Suppressor macrophage treated with lipopolysaccharide for 1 hour (primary cell): ENCODE results near the gene FABP3.
A peak's percentile ranks its signal among the peaks of the same experiment; 100 is the strongest.

Source experiments
- DNase-seq, 3 donors: peaks; one replicate each; pipeline ENCODE4 v3.0.0-alpha.2; 2020 to 2022

The FABP3 gene

DNA sequence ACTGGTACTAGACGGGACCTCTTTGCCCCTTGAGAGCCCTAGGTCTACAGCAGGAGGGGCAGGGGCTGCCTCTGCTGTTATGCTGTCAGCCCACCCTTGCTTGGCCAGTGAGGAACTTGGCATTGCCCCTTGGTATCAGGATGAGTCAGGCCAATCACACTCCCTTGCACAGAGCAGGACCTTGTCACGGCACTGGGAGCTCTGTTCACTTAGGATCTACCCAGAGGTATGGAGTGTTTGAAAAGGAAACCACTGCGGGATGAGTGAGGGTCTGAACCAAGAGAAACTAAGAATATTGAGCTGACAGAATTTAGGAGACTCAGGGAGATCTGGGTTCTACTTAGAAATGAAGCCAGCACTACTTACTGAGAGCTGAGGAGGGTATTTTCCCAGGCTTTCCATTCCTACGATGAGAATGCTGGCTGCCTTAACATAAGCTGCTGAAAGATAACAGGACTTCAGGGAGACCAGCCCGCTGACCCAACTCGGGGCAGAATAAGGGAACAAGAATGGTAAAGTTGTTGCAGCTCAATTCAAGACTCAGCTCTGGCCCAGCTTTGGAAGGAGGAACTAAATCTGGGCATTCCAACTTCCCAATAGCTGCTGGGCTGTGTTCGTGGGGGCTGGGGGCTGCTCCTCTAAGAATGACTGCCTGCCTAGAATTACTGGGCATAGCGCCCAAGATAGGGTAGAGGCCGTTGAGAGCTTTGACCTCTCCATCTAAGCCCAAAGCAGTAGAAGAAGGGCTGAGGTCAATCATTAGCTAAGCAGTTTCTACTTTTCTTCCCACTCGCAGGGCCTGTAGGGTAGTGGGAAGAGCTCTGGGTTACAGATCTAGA, 1.5 kb downstream of the FABP3 start:
- DNase-seq, result peak; percentile 84 to 86 (median 84)

DNA sequence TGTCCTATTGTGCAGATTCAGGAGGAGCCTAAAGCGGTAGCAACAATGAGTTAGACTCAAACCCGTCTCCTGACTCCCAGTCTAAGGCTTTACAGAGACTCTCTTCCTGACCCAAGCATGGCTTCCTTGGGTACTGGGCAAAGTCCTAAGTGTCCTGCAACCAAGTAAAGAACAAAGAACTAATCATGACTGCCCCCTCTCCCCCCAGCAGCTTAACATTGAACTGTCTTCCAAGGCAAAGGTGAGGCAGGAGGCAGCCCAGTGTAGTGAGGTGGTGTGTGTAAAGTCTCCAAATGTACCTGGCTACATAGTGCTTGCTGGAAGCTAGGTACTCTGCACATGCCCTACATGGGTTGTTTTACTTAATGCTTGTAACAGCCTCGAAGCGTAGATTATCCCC, 2.3 kb downstream of the FABP3 start:
- DNase-seq, result no peak

DNA sequence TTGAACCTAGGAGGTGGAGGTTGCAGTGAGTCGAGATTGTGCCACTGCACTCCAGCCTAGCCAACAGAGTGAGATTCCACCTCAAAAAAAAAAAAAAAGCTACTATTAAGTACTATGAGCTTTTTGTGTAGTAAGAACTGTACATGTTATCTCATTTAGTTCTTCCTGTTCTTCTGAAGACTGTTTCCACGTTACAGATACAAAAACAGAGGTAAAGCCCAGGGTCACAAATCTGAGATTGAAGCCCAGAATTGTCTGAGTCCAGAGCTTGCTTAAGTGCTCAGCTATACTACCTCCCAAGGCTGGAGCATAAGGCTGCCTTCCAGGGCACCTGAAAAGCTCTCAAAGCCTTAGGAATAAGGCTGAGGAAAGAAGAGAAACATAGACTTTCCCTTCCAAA, 2.9 kb downstream of the FABP3 start:
- no peak for DNase-seq

DNA sequence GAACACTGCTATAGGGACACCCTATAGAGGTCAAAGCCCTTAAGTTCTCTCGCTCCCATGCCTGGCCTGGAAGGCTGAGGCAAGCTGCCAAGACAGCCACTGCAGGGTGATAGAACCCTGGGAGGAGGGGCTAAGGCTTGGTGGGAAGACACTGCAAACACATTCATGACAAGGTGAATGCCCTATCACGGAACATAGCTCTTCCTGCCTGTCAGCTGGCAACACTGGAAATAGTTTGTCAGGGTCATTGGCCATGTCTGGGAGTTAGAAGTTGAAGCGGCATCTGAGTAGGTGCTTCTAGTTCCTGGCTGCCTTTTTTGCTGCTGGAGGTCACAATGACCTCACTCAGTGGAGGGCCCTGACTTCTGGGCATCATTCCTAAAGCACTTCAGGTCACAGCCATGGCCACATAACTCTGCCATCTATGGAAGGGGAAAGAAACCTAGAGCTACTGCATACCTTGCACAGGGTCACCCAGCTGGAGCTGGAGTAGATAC, 4.2 kb downstream of the FABP3 start:
- DNase-seq, result no peak

DNA sequence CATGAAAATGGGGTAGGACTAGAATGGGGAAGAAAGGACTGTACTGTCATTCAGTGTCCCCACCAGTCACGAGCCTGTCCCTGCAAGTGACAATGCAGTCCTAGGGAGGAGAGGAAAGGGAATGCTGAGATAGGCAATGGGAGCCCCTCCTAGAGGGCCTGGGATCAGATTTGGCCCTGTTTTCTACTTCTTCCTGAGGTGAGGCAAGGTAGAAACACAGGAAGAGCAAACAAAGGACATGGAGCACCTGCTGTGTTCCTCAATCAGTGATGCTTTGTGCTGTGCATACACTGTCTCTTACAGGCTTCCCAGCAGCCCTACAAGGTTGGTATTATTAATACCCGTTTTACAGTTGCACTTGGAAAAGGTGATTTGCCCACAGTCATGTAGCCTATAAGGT, 6.1 kb downstream of the FABP3 start:
- DNase-seq, result no peak

DNA sequence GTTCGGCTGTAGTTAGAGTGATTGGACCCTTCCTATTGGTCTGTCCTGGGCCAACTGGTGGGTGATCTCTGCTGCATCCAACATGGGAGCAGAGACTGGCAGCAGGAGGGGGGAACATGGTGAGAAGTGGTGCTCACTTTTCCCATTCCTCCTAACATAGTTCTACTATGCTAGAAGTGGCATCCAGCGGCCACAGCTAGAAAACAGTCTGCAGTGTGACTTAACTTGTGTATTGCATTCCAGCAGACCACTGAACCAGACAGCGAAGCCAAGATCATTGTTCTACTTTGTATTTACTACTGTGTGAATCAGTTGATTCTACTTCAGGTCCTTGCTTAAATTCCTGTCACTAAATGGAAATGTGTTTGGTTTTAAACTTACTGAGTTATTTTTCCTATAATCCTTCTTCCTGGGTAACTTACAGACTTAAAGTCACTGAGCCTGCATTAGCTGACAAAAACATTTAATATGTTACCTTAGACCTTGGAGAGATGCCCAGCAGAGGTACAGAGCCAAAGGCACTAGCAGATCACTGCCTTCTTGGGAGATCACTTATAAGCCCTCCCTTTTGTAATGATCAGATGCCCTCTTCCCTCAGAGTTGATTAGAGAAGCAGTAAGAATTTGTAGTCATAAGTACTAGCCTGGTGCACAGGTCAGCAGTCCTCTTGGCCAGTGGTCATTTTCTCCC, 8.2 kb downstream of the FABP3 start:
- DNase-seq, result no peak

DNA sequence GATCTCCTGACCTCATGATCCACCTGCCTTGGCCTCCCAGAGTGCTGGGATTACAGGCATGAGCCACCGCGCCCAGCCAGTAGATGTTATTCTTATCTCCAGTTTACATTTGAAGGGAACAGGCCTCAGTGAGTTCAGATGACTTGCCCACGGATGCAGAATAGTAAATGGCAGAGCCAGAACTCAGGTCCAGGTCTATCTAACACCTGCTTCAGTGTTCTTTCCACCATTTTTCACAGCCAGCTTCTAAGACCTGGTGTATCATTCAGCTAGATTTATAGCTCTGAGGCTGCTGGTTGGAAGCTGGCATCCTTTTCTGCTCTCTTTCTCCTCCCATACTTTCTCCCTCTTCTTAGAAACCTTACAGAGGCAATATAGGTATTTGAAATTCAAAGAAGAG, 10.8 kb downstream of the FABP3 start:
- no peak for DNase-seq

DNA sequence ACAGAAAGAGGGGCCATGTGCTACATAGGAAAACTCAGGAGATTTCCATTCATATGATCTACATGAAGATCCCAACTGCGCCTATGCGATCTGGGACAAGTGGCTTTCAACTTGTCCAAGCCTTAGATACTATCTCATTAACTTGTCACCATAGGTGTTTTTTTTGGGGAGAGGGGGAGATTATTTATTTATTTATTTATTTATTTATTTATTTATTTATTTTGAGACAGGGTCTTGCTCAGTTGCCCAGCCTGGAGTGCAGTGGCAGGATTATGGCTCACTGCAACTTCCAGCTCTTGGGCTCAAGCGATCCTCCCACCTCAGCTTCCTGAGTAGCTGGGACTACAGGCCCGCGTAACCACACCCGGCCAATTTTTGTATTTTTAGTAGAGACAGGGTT, 11.3 kb downstream of the FABP3 start:
- DNase-seq, result no peak

DNA sequence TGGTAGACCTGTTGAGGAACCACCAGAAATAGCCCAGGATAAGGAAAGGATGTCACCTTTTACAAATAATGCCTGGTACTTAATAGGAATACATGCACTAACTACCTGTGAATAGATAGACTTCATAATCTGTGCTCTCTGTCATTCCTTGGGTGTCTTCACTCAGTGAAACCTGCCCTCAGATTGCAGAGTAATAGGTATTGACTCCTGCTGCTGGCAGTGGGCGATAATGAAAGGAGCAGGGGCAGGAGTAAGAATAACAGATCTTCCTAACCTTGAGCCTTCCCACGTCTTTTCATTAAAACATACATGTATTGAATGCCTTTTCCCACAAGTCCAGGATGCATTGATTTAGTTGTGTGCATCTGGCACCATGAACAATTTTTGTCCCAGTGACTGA, 16.4 kb downstream of the FABP3 start:
- DNase-seq, result no peak

DNA sequence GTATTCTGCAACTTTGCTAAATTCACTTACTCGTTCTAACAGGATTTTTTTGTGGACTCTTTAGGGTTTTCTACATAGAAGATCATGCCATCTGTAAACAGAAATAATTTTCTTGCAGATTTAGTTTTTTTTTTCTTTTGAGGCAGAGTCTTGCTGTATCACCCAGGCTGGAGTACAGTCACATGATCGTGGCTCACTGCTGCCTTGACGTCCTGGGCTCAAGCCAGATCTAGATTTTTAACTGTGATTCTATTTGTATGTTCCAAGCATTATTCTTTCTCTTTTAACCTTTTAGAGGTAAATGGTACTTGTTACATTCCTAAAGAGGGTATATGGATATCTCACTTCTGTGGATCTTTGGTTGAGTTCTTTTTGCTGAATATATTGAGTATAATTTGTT, 18.6 kb downstream of the FABP3 start:
- no peak for DNase-seq

DNA sequence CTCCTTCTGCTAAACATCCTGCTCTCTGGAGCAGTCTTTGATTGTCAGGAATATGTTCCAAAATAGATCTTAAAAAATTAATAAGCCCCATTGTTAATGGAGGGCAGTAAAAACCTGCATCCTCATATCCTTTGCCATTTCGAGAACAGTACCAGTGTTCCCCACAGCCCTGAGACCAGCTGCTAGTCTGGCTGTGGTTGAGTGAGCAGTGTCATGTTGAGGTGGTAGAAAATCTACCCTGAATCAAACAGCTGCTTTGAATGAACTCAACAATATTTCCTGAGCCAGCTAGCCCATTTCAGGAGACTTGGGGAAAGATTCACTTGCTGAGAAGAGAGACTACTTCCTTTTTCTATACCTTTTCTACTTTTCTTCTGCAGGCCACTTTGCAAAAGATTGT, 24.4 kb downstream of the FABP3 start:
- DNase-seq, result no peak

DNA sequence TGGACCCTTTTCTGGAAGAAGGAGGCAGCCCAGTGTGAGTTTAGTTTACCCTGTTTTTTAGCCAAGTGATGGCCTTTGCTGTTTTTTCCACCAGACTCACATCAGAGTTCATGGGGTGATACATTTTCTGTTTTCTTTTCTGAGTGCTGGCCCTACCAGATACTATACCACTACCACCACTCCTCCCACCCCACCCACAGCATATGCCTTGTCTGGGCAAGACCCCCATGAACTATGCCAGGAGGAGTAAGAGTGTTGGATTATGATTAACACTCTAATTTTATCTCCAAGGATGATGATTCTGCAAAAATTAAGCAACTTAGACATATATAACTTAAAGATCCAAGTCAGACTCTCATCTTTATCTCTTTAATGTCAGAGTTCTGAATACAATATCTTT, 26.1 kb downstream of the FABP3 start:
- no peak for DNase-seq

DNA sequence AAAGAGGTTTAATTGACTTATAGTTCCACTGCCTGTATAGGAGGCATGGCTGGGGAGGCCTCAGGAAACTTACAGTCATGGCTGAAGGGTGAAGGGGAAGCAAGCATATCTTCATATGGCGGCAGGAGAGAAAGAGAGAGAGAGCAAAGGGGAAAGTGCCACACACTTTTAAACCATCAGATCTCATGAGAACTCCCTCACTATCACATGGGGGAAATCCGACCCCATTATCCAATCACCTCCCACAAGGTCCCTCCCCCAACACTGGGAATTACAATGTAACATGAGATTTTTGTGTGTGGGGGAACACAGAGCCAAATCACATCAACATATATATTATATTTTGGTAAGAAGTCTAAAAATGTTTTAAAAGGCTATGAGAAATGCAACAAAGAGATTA, 27.2 kb downstream of the FABP3 start:
- no peak for DNase-seq

DNA sequence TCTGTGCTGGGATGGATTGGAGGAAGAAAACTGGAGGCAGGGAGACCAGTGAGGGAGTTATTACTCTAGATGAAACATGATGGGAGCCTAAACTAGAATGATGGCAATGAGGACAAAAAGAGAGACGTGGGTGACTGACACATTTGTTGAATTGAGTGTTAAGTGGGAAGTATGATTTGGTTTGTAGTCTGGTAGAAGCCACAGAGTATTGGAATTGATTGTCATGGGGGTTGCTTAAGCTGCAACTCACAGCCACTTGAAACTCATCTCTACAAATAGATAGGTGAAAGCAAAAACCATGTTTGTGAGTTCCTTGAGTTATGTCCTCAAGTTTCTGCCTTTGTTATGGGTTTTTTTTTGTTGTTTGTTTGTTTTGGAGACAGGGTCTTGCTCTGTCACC, 28.4 kb downstream of the FABP3 start:
- DNase-seq, result no peak

DNA sequence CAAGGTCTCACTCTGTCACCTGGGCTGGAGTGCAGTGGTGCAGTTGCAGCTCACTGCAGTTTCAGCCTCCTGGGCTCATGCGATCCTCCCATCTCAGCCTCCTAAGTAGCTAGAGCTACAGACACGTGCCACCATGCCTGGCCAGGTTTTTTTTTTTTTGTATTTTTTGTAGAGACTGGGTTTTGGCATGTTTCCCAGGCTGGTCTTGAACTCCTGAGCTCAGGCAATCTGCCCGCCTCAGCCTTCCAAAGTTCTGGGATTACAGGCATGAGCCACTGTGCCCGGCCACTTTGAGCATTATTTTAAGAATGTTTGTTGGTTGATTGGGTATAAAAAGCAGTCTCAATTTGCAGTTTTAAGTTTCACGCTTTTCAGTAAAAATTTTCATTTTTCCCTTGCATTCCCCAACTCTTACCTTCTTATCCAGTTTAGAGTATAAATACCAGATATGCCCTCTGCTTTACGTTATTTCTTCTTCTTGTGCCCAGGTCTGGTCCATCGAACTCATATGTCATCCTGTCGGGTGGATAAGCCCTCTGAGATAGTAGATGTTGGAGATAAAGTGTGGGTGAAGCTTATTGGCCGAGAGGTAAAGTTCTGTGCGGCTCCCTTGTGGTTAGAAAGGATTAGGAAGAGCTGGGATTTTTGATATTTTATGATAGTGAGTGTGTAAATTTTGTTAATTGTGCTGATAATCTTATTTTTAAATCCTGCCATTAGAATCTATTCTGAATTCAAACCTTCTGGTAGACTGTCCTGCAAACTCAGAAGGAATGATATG, 36.0 kb downstream of the FABP3 start:
- DNase-seq, result no peak

DNA sequence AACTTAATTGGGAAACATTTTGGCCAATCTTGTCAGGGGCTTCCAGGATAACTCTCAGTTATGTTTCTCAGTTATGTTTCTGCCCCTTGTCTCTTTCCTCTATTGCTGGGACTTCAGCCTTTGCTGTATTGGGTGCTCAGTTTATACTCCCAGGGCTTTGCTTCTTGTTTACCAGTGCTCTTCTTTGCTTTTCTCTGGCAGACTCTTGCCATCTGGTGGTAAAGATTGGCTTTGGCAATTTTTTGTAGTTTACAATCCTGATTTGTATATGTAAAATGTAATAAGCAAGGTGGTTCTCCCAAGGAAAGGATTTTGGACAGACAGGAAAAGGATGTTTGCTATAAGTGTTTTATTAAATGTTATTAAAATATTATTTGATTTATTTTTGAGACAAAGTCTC, 37.9 kb downstream of the FABP3 start:
- peak; percentile 16 to 42 (median 27) for DNase-seq

DNA sequence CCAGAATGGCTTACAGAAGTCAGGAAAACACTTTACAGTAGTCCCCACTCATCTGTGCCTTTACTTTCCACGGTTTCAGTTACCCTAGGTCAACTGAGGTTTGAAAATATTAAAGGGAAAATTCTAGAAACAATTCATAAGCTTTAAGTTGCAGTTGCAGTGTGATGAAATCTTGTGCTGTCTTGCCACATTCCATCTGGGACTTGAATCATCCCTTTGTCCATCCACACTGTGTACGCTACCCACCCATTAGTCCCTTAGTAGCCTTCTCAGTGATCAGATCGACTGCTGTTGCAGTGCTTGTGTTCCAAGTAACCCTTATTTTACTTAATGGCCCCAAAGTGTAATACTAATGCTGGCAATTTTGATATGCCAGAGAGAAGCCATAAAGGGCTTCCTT, 45.5 kb downstream of the FABP3 start:
- no peak for DNase-seq

DNA sequence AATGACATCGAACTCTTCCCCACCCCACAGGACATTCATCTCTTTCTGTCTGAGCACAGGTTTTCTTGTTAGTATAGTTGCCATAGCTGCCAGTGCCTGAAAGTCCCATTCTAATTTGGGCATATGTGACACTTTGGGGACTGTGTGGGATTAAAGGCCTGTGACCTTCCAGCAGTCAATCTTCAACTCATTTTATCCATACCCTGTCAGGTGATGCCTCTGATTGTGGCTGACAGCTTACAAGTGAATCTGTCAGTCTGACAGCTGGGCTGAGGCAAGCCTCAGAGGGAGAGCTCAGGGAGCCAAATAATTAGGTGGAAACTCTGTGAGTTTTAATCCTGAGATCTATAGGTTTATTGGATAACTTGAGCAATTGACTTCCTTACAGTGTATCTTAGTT, 46.4 kb downstream of the FABP3 start:
- DNase-seq, result no peak

DNA sequence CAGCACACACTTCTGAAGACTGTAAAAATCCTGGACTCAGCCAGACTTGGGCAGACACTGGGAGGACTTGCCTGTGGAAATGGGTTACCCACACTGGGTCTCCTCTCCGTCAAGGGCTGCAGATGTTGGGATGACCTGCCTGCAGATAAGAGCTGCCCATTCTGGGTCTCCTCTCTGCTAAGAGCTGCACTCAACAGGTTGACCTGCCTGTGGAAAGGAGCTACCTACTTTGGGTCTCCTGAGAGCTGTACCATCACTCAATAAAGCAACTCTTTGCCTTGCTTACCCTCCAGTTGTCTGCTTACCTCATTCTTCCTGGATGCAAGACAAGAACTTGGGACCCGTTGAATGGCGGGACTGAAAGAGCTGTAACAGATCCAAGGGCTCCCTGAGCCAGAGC, 47.9 kb downstream of the FABP3 start:
- no peak for DNase-seq

DNA sequence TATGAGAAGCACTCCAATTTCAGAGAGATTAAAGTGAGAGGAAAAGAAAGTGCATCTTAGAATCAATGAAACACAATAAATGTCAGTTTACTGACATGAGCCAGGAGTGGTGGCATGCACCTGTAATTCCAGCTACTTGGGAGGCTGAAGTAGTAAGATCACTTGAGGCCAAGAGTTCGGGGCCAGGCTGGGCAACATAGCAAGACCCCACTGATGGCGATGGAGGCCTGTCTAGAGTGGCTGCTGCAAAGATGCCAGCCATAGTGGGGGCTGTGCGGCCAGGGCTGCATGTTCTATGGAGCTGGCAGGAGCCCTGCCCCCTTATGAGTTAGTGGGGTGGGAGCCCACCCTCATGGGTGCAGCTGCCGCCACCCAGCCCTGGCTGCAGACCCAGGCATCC, 48.8 kb downstream of the FABP3 start:
- DNase-seq, result no peak

DNA sequence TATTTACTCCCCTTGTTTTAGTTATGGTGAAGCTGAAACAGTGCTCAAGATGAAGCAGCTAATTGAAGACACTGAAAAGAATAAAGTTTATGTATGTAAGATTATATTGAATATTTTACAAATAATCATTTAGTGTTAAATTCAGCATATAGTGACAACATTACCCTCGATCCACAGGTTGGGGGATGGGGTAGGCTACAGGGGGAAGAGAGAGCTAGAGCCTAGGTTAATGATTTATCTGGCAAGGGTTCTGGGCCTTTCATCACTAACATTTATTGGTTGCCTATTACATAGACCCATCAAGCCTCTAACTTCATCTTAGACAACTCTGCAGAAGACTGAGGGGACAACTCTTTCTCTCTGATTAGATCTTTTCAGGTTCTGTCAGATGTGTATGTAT, 54.7 kb downstream of the FABP3 start:
- DNase-seq, result no peak

DNA sequence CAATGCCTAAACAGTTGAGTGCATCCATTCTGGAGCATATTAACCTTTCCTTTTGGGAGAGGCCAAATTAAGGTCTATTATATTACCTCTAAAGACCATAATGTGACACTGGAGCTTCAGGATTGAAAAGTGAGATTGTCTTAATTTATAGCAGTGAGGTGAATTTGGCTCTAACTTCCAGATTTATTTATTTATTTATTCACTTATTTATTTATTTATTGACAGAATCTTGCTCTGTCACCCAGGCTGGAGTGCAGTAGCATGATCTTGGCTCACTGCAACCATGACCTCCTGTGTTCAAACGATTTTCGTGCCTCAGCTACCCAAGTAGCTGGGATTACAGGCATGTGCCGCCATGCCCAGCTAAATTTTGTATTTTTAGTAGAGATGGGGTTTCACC, 57.0 kb downstream of the FABP3 start:
- DNase-seq, result no peak
